ENCODE data around the gene TCF7L2.

Gene TCF7L2

DNA sequence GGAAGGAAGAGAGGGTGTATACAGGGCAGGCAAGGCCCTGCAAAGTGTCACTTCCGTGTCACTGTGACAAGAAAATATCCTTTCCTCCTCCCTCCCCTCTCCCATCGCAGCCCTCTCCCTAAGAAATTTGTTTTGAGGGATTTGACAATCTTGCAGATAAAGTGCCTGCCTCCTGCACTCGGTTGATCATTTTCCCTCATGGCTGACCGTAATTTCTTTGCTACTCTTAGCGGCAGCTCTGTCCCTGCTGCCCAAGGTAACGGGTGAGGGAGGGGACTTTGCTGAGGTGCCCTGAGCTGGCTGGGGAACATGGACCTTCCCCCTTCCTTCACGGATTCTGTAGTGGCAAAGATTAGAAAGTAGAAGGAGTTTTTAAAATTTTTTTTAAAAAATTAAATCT is 179.1 kb downstream of the TCF7L2 start:
- Histone ChIP-seq H3K4me3 (ENCODE audit: low read depth, low read length) (no peak overlapping the region), H3K36me3 (no peaks in the 10 kb centered on the region), H3K9me3 (ENCODE audit: severe bottlenecking) (no peaks in the 10 kb centered on the region), H3K27me3 (ENCODE audit: insufficient read depth, low read depth, severe bottlenecking) (no peaks in the 10 kb centered on the region), H3K27ac (no peak overlapping the region)
- TF ChIP-seq CTCF (IDR thresholded peaks at IDR 0.05; ENCODE audit: low read depth, low read length): no peak
- DNase-seq: peak; percentile 22

GRCh38 chr10:113130014-113130641 is 180.1 kb downstream of the TCF7L2 start:
- Histone ChIP-seq H3K9me3 (ENCODE audit: severe bottlenecking) (no peaks in the 10 kb centered on the region), H3K36me3 (no peaks in the 10 kb centered on the region), H3K27ac (no peak overlapping the region), H3K27me3 (ENCODE audit: insufficient read depth, low read depth, severe bottlenecking) (no peaks in the 10 kb centered on the region), H3K4me3 (ENCODE audit: low read depth, low read length) (no peak overlapping the region)
- no peak for DNase-seq
- TF ChIP-seq CTCF (IDR thresholded peaks at IDR 0.05; ENCODE audit: low read depth, low read length): no peak

DNA sequence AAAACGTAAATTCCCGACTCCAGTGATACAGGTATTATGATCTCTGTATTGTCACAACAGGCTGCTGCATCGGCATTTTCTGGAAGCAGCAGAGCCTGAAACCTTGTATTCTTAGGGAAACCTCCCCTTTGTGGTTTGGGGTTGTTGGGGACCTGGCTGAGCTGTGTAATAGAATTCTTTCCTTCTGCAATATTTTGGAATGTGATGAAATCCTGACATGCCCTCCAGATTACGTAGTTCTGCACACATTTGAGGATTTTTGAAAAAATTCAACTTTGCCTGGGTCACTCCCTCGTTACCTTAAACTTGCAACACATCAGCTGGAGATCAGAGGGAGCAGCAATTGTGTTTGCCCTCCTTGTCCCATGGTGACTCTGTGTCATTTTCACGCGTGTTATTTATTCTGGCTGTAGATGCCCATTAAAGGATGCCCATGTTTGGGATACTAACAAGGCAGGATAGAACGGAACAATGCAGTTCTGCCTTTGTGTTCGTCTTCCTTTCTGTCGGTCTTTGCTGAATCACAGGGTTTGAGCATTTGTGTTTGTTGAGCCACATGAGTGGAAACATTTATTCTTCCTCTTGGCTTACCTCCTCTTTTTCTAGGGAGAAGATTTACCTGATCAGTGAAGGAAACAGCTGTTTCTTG is 181.7 kb downstream of the TCF7L2 start:
- no peak for TF ChIP-seq CTCF (IDR thresholded peaks at IDR 0.05; ENCODE audit: low read depth, low read length)
- H3K27ac ChIP-seq: no peak overlapping the region
- no peaks in the 10 kb centered on the region for H3K9me3 ChIP-seq (ENCODE audit: severe bottlenecking)
- no peaks in the 10 kb centered on the region for H3K27me3 ChIP-seq (ENCODE audit: insufficient read depth, low read depth, severe bottlenecking)
- no peaks in the 10 kb centered on the region for H3K36me3 ChIP-seq
- no peak overlapping the region for H3K4me3 ChIP-seq (ENCODE audit: low read depth, low read length)
- DNase-seq: no peak

- Histone ChIP-seq H3K4me3 (ENCODE audit: low read depth, low read length) (no peak overlapping the region), H3K36me3 (no peaks in the 10 kb centered on the region)
Measured at GRCh38 chr10:113132591-113133121, 182.6 kb downstream of the TCF7L2 start.

DNA sequence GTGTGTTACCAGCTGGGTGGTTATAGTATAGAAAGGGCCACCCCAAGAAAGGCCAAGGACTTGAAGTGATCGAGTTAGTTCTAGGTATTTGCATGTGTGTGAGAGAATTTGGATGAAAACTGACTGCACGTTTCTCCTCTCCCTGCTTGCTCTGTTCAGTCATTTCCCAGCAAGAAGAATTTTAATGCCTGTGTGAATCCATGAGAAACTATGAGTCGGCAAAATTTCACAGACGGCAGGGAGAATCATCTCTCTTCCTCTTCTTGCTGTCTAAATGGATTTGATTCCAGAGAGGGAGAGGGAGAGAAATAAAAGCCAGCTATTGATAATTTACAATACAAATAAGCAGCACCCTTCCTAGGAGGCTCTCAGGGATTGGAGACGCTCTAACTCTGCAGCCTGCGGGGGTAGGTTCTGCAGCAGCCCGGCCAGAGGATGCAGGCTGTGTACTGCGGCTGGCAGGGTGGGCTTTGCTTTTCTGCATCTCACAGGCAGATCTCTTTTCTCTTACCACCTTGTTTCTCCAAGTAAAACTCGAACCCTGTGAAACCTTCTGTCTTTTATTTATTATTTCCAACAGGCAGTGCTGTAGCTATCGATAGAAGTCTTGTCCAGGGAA is 183.6 kb downstream of the TCF7L2 start:
- no peaks in the 10 kb centered on the region for H3K36me3 ChIP-seq
- DNase-seq: no peak
- H3K27me3 ChIP-seq (ENCODE audit: insufficient read depth, low read depth, severe bottlenecking): no peaks in the 10 kb centered on the region
- H3K9me3 ChIP-seq (ENCODE audit: severe bottlenecking): no peaks in the 10 kb centered on the region
- TF ChIP-seq CTCF (IDR thresholded peaks at IDR 0.05; ENCODE audit: low read depth, low read length): no peak
- no peak overlapping the region for H3K4me3 ChIP-seq (ENCODE audit: low read depth, low read length)
- H3K27ac ChIP-seq: no peak overlapping the region

More at GRCh38 chr10:113132591-113133121, 182.6 kb downstream of the TCF7L2 start:
- Histone ChIP-seq H3K9me3 (ENCODE audit: severe bottlenecking) (no peaks in the 10 kb centered on the region), H3K27ac (no peak overlapping the region), H3K27me3 (ENCODE audit: insufficient read depth, low read depth, severe bottlenecking) (no peaks in the 10 kb centered on the region)
- TF ChIP-seq CTCF (IDR thresholded peaks at IDR 0.05; ENCODE audit: low read depth, low read length): no peak
- peak; percentile 18 for DNase-seq

Measured in WERI-Rb-1 (cell line).